B cell (primary cell): ENCODE measurements around the gene PPP2R5E.

Experiments
- EZH2 ChIP-seq: IDR thresholded peaks from 2 replicates; pipeline ENCODE4 v1.6.1; 2012; ENCODE audit warnings: borderline replicate concordance, low read depth, mild to moderate bottlenecking, moderate library complexity, low read length; ENCODE audit not compliant: insufficient read depth, poor library complexity, severe bottlenecking
- TF ChIP-seq, protein P1 (sequence below): fragments of 200-600 bp; IDR thresholded peaks from one replicate; pipeline ENCODE4 v1.8.0; 2022; ENCODE audit warnings: antibody characterized with exemption, mild to moderate bottlenecking

DNA sequence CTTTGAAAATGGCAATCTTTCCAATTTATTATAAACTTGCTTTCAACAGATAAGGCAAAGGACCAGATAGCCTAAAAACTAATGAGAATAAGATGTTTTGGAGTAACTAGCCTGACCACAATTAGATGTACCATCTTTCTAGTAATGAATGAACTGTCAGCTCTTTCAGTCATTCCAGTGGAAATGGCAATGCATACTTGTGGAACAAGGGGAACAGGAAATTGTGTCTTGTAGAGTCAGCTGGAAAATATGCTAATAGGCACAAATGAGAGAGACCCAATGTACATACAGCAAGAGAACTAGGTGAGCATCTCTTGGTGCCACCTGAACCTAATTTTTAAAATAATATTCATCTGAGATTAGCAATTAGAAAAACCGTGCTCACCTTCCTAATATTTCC lies 148.3 kb downstream of the PPP2R5E start:
- TF ChIP-seq, protein P1, sequence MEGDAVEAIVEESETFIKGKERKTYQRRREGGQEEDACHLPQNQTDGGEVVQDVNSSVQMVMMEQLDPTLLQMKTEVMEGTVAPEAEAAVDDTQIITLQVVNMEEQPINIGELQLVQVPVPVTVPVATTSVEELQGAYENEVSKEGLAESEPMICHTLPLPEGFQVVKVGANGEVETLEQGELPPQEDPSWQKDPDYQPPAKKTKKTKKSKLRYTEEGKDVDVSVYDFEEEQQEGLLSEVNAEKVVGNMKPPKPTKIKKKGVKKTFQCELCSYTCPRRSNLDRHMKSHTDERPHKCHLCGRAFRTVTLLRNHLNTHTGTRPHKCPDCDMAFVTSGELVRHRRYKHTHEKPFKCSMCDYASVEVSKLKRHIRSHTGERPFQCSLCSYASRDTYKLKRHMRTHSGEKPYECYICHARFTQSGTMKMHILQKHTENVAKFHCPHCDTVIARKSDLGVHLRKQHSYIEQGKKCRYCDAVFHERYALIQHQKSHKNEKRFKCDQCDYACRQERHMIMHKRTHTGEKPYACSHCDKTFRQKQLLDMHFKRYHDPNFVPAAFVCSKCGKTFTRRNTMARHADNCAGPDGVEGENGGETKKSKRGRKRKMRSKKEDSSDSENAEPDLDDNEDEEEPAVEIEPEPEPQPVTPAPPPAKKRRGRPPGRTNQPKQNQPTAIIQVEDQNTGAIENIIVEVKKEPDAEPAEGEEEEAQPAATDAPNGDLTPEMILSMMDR = no peak
- TF ChIP-seq EZH2 = no peak
